Hepatocyte (in vitro differentiated cells): ENCODE results near the gene BEST1.

Experiments used
- CTCF ChIP-seq: fragments of 200-600 bp; sonication (generic); IDR thresholded peaks from 2 replicates; pipeline ENCODE4 v1.5.1; 2016; ENCODE audit warnings: antibody characterized with exemption, mild to moderate bottlenecking; ENCODE audit not compliant: poor library complexity
- EZH2phosphoT487 ChIP-seq: fragments of 200-600 bp; sonication (generic); IDR thresholded peaks from one replicate; pipeline ENCODE4 v1.6.1; 2018; ENCODE audit warnings: antibody characterized with exemption, mild to moderate bottlenecking, low read depth, moderate library complexity; ENCODE audit not compliant: unreplicated experiment, severe bottlenecking

GRCh38 chr11:61956191-61957020 lies 6.3 kb downstream of the BEST1 start:
- TF ChIP-seq CTCF = no peak
- TF ChIP-seq EZH2phosphoT487 = no peak
